Left ventricle myocardium inferior (tissue), 1 donor: ENCODE data around the gene KRT33B. TPM values are rescaled to one million over a fixed set of nuclear protein-coding genes. Genes with fewer than 3 reads are reported as not detected.

Source experiments
- DNase-seq: peaks from one replicate; pipeline ENCODE4 v3.0.0-alpha.2; 2020
- H3K27ac ChIP-seq: fragments of 200-600 bp; replicated peaks from 2 replicates; pipeline ENCODE4 v1.8.0; 2021
- H3K27me3 ChIP-seq: fragments of 200-600 bp; 2 replicates; pipeline ENCODE4 v1.8.0; 2021; ENCODE audit warnings: low read depth
- H3K36me3 ChIP-seq: fragments of 200-600 bp; 2 replicates; pipeline ENCODE4 v1.8.0; 2021
- H3K4me1 ChIP-seq: fragments of 200-600 bp; 2 replicates; pipeline ENCODE4 v1.8.0; 2021
- H3K4me3 ChIP-seq: fragments of 200-600 bp; 2 replicates; pipeline ENCODE4 v1.8.0; 2021; ENCODE audit warnings: mild to moderate bottlenecking, moderate library complexity
- H3K9me3 ChIP-seq: fragments of 200-600 bp; replicated peaks from 2 replicates; pipeline ENCODE4 v1.8.0; 2021
- intact Hi-C: fragments of 100-400 bp; cut with micrococcal nuclease; formaldehyde crosslinking; loops from one replicate; pipeline ENCODE4 v1.11.0; 2022
- total RNA-seq: library from RNA; stranded (reverse); fragmentation: NEBNext Ultra II Directional; extraction: Animal tissue kit (Norgen Biotek cat#: 25700); gene quantifications from one replicate; pipeline ENCODE4 v1.2.1, GENCODE V29; 2021
- TF ChIP-seq, protein P1 (sequence below): fragments of 200-600 bp; IDR thresholded peaks from 2 replicates; pipeline ENCODE4 v1.8.0; 2021; ENCODE audit warnings: antibody characterized with exemption, mild to moderate bottlenecking, borderline replicate concordance
- donor health status: DM: no; HTN: yes; CAD: no; lungs with severe emphysema.

The KRT33B gene
- total RNA-seq, 1 donor from 2014 or later: not detected

DNA sequence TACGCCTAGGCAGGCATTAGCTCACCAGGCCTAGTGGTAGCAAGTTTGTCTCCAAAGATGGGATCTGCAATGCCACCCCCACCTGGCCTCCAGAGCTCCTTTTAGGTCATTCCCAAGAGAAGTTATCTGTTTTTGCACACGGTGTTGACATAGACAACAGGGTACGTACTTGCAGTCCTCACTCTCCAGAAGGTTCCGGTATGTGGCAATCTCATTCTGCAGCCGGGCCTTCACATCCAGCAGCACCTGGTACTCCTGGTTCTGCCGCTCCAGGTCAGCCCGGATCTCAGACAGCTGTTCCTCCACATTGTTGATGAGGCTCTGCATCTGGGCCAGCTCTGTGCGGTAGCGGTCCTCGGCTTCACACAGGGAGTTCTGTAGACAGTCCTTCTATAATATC is 37.6 kb upstream of the KRT33B start:
- Histone ChIP-seq H3K4me3 (no peak overlapping the region), H3K27ac (no peak overlapping the region), H3K9me3 (peaks cover 3% of the 10 kb centered on the region), H3K27me3 (peaks cover 42% of the 10 kb centered on the region), H3K36me3 (no peaks in the 10 kb centered on the region), H3K4me1 (peaks cover 8% of the 10 kb centered on the region)
- TF ChIP-seq, protein P1, sequence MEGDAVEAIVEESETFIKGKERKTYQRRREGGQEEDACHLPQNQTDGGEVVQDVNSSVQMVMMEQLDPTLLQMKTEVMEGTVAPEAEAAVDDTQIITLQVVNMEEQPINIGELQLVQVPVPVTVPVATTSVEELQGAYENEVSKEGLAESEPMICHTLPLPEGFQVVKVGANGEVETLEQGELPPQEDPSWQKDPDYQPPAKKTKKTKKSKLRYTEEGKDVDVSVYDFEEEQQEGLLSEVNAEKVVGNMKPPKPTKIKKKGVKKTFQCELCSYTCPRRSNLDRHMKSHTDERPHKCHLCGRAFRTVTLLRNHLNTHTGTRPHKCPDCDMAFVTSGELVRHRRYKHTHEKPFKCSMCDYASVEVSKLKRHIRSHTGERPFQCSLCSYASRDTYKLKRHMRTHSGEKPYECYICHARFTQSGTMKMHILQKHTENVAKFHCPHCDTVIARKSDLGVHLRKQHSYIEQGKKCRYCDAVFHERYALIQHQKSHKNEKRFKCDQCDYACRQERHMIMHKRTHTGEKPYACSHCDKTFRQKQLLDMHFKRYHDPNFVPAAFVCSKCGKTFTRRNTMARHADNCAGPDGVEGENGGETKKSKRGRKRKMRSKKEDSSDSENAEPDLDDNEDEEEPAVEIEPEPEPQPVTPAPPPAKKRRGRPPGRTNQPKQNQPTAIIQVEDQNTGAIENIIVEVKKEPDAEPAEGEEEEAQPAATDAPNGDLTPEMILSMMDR: no peak
- no peak for DNase-seq
- intact Hi-C loops: no loop called here

DNA sequence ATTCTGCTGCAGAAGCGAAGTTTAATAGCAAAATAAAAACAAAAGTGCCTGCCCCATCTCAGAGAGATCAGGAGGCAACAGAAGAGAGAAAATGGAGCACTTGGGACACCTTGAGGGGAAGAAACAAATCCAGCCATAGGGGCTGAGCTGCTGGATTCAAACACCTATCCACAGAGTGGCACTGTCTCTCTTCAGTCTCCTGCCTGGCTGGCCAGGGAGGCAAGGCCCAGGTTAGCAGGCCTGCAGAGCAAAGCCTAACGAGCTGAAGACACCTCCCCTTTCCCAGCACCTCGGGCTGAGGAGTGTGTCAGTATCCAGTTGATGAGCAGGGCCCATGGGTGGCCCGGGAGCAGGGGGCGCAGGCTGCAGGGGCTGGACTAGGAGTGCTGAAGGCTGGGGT is 36.6 kb upstream of the KRT33B start:
- no peak overlapping the region for H3K4me3 ChIP-seq
- H3K27me3 ChIP-seq: peaks cover 52% of the 10 kb centered on the region
- intact Hi-C loops: no loop called here
- no peaks in the 10 kb centered on the region for H3K36me3 ChIP-seq
- no peak overlapping the region for H3K27ac ChIP-seq
- no peaks in the 10 kb centered on the region for H3K9me3 ChIP-seq
- no peak for DNase-seq
- H3K4me1 ChIP-seq: peaks cover 8% of the 10 kb centered on the region
- TF ChIP-seq, protein P1: no peak

DNA sequence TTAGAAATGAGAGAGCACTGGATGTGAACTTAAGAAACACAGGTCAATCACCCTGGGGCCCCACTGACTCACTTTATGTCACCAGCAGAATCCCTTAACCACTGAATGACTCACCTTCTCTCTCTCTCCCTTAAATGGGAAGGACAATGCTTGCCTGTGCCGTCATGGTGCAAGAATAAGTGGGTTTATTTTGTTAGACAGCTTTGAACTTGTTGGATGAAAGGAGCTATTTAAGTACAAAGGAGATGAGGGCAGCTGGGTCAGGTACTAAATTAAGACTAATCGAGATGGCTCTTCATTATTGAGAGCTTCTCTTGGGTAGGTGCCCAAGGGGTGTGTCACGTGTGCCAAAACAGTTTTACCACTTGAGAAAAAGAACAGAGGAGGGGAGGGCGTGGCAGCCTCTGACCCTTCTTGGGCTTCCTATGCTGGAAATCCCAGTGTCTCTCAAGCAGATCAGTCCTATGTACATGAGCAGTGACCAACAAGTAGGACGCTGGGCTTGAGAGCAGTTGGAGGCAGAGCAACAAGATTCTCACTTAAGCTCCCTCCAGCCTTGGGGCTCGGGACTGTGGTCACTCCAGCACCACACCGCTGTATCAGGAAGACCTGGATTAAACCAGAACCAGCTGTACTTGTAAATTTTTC is 34.5 kb upstream of the KRT33B start:
- intact Hi-C loops: no loop called here
- H3K27ac ChIP-seq: no peak overlapping the region
- TF ChIP-seq, protein P1: no peak

DNA sequence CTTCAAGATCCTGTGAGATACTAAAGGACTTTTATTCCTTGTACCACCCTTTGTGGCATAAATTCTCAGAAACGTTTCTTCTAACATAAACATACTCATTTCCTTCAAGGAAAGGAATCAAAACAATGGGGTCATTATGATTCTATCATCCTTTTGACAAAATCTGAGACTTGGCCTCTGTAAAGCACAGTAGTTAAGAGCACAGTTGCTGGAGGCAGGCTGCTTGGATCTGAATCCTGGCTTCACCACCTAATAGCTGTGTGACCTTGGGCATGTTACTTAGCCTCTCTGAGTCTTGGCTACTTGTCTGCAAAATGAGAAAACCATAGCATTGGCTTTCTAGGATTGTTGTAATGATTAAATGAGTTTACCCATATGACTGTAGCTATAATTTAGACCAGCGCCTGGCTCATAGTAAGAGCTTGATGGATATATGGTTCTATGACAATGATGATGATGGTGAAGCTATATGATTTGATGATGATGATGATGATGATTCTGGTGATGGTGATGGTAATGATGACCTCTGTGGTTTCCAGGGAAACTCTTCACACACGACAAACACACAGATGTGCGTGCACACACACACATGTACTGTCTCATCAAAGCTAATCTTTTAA is 33.9 kb upstream of the KRT33B start:
- peaks cover 8% of the 10 kb centered on the region for H3K4me1 ChIP-seq
- DNase-seq: no peak
- peaks cover 66% of the 10 kb centered on the region for H3K27me3 ChIP-seq
- H3K9me3 ChIP-seq: no peaks in the 10 kb centered on the region
- H3K27ac ChIP-seq: no peak overlapping the region
- H3K4me3 ChIP-seq: no peak overlapping the region
- intact Hi-C loops: no loop called here
- TF ChIP-seq, protein P1: no peak
- H3K36me3 ChIP-seq: no peaks in the 10 kb centered on the region

More for the DNA sequence above, 34.5 kb upstream of the KRT33B start:
- Histone ChIP-seq H3K36me3 (no peaks in the 10 kb centered on the region), H3K27me3 (peaks cover 66% of the 10 kb centered on the region), H3K9me3 (no peaks in the 10 kb centered on the region), H3K4me1 (peaks cover 8% of the 10 kb centered on the region), H3K4me3 (no peak overlapping the region)
- DNase-seq: no peak

DNA sequence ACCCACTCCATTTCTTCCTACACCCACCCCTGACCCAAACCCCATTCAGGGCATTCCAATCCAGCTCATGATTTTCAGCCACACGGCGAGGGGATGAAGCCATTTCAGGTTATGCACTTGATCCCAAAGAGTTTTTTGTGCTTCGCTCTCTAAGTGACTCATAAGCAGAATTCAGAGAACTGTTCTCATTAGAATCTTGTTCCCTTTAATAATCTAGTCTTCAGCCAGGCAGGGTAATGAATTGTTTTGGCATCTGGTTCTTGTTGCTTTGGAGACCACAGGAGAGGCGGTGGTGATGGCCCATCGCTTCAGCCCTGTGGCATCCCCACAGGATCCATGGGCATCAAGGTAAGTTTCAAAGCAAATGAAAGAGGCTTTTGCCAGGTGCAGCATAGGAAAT is 32.5 kb upstream of the KRT33B start:
- intact Hi-C loops: no loop called here
- peaks cover 8% of the 10 kb centered on the region for H3K4me1 ChIP-seq
- no peak for DNase-seq
- no peaks in the 10 kb centered on the region for H3K9me3 ChIP-seq
- H3K4me3 ChIP-seq: no peak overlapping the region
- peaks cover 70% of the 10 kb centered on the region for H3K27me3 ChIP-seq
- TF ChIP-seq, protein P1: no peak
- no peak overlapping the region for H3K27ac ChIP-seq
- no peaks in the 10 kb centered on the region for H3K36me3 ChIP-seq
